Adrenal gland (tissue), 5 donors: ENCODE measurements around the gene LAMP1.

Experiments used
- CTCF ChIP-seq, 6 experiments: fragments of 450-650 bp in 4 of 6; fragments of 200-600 bp in 2 of 6; sonication (generic) in 1 of 6; IDR thresholded peaks; 1 replicate in 5 of 6; 2 replicates in 1 of 6; pipeline versions ENCODE4 v1.5.1 to v1.8.0; 2016 to 2021; ENCODE audit warnings: antibody characterized with exemption in 6 of 6, mild to moderate bottlenecking in 2 of 6, moderate library complexity in 1 of 6
- POLR2A ChIP-seq, 2 donors: fragments of 450-650 bp; IDR thresholded peaks; one replicate each; pipeline ENCODE4 v1.6.1; 2017; ENCODE audit warnings: antibody characterized with exemption in 2 of 2, mild to moderate bottlenecking in 2 of 2, moderate library complexity in 1 of 2
- donor health status: DM: no; HTN: no; CAD: no.

- TF ChIP-seq CTCF (IDR thresholded peaks at IDR 0.05) (no peak), POLR2A (IDR thresholded peaks at IDR 0.05) (no peak)
These were observed 70.7 kb downstream of the LAMP1 start for GRCh38 chr13:113367771-113368170.
